Hematopoietic multipotent progenitor cell treated with erythropoietin and hydrocortisone succinate and interleukin-3 and kit ligand, for 6 days (in vitro differentiated cells): ENCODE measurements around the gene CD300E.
"Not testable (repeated sequence)": the region's sequence is repeated elsewhere in the genome, so short reads cannot be mapped to it uniquely, and the experiment has no call there.

Experiments
- DNase-seq: peaks from one replicate; pipeline ENCODE4 v3.0.0-alpha.2; 2015

CD300E gene

DNA sequence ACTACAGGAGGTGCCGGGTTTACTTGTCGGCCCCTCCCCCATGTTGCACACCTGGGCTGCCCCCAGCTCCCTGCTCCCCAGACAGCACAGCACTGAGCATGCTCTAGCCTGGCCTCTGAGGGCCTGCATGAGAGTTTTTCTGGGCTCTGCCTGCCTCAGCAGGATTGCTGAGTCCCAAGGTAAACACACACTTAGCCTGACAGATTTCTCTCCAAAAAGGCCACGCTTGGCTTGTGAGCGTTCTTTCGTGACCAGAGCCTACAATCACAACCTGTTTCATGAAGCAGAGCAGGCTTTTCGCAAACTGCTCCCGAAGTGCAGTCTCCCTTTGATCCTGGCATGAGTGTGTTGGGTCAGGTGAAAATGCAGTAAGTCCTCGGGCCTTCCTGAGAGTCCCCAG lies 9.8 kb upstream of the CD300E start:
- no peak for DNase-seq

DNA sequence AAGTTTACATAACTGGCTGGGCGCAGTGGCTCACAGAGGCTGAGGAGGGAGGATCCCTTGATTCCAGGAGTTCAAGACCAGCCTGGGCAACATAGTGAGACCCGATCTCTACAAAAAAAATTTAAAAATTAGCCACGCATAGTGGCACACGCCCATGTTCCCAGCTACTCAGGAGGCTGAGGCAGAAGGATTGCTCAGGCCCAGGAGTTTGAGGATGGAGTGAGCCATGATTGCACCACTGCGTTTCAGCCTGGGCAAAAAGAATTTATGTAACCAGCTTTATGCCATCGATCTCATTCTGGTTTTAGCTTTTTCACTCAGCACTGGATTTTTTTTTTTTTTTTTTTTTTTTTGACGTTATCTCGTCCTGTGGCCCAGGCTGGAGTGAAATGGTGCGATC lies 9.1 kb upstream of the CD300E start:
- DNase-seq = no peak

DNA sequence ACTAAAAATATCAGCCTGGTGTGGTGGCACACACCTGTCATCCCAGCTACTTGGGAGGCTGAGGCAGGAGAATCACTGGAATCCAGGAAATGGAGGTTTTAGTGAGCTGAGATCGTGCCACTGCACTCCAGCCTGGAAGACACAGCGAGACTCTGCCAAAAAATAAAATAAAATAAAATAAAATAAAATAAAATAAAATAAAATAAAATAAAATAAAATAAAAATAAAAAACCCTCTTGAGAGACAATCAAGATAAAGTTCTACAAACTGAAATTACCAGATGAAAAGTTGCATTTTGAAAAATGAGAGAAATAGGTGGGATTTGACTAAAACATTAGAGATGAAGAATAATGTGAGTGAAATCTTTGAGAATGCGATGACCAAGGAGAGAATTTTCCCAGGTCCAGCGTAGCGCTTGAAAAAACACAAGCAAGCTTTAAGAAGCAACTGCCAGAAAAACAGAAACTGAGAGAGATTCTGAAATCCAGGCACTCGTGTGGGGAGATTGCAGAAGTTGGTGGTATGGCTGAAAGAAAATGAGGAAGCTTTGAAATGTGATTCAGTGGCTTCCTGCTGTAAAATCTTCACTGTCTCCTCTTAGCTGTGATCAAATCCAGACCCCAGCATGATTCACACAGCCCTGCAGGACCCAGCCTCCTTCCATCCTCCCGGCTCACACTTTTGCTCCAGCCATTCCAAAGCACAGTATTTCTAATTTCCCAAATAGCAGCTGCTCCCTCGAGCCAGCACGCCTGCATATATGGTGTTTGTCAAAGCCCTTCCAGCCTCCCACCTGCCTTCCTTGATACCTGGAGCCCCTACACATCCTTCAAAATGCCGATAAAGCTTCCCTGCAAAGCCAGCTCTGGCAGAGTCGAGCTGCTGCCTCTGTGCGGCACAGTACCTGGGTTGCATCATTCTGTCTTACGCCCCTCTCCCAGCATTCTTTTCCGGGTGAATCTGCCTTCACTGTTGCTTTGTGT lies 8.2 kb upstream of the CD300E start:
- DNase-seq = peak; percentile 69

DNA sequence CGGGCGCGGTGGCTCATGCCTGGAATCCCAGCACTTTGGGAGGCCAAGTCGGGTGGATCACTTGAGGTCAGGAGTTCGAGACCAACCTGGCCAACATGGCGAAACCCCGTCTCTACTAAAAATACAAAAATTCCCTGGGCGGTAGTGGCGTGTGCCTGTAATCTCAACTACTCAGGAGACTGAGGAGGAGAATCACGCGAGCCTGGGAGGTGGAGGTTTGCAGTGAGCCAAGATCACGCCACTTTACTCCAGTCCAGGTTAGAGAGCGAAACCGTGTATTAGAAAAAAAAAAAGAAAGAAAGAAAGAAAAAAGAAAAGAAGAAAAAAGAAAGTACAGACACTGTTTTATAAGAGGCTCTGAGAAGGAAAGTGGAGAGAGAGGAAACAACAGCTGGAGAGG lies 6.7 kb upstream of the CD300E start:
- not testable (repeated sequence) for DNase-seq

DNA sequence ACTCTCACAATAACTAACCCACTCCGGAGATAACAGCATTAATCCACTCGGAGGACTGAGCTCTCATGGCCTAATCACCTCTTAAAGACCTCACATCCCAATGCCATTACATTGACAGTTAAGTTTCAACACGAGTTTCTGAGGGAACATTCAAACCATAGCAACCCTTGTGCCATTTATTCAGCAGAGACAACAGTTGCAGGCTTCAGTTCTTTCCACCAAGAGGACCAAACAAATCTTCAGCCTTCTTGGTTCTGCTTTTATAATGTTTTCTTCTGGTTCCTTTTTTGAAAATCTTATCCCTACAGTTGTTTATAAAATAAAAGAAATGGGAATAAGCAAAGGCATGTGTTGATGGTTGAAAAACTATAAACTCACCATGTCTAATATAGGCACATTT lies 2.1 kb upstream of the CD300E start:
- no peak for DNase-seq

DNA sequence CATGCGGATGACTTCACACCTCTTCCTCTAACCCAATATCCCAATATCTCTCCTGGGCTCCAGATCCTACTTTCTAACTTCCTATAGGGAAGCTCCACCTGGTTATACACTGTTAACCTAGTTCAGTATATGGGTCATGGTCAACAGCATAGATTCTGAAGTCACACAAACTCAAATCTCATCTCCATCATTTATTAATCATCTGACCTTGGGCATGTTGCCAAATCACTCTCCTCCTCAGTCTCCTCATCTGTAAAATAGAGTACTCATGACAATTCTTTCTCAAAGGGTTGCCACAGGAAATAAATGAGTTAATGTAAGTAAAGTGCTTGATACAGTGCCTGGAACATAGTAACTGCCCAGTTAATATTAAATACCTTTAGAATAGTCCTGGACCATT lies 593 bp upstream of the CD300E start:
- no peak for DNase-seq

DNA sequence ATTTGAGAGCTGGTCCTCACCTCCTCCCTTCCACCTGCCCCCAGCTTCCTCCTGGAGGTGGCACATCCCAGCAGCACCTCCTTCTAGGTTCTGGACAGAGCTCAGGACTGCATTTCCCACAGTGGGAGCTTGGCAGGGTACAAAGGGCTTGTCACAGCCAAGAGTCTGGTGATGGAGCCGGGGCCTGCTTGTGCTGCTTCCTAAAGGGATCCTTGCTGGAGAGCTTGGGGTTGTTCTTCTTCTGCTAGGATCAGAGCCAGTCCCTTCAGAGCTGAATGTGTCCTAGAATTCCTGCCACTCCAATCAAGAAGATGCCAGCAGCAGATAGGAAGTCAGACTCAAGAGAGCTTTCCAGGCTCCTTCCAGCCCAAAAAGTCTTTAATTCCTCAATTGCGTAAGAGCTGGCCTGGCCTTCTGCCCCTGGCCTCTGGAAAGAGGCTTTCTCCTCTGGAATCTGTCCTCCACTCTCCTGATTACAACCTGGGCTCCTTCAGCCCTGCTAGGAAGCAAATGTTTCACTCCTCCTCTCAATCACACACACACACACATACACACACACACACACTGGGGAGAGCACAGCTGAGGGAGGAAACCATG lies 4.4 kb downstream of the CD300E start:
- no peak for DNase-seq

DNA sequence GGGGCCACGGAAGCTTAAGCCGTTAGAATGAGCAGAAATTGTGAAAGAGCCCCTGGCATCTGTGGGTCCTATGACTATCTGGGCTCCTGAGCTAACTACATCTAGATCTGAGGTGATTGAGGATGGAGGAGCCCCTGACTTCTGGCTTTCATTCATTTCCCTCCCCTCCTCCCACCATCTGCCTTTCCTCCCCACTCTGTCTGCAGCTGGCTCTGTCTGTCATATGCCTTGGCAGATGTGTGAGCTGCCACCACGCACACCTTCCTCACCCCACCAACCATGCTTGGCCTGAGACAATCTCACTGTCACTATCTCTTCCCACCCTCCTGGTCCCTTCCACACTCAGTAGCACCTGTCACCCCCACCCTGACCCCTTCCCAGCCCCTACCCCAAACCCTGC lies 5.1 kb downstream of the CD300E start:
- DNase-seq = no peak

DNA sequence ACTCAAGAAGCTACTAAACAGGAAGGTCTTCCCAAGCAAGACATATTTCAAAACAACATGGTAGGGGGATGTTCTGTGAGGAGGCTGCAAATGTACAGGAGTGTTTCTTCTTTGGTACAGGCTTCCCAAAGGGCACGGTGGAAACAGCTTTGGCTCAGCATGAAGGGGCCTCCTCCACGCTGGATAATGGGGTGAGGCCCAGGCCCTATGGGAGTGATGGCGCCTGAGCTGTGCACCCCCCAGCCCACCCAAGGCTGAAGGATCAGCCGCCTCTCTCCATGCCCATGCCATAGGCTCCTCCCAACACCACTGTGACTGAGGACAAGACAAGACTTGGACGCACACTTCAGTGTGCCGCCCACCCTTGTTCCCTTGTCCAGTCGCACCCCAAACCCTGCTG lies 6.8 kb downstream of the CD300E start:
- DNase-seq = no peak

DNA sequence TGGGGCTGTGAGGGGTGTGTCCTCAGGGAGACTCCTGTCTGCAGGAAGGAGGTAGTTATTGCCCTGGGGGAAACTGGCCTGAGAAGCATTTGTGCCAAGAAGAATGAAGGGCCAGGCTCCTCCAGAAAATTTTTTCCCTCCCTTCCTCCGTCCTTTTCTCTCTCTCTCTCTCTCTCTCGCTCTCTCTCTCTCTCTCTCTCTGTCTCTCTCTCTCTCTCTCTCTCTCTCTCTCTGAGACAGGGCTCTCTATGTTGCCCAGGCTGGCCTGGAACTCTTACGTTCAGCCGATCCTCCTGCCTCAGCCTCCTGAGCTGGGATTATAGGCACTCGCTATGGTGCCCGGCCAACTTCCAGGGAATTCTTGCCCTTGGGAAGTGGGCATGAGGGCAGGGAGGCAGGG lies 11.5 kb downstream of the CD300E start:
- no peak for DNase-seq

DNA sequence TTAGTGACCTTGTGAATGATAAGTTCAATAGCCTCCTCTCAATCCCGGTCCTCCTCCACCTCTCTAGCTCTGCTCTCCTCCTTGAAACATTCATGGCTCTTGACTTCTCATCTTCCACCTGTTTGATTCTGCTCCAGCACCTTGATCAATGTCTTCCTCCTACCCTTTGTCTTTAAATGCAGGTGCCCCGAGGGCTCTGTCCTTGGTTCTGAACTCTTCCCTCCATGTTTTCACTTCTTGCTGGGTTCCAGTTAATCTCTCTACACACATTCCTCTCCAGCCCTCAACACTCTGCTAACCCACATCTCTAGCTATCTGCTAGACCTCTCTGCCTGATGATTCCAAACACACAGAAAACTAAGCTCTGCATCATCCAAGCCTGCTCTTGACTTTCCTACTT lies 13.4 kb downstream of the CD300E start:
- DNase-seq = peak; percentile 33

DNA sequence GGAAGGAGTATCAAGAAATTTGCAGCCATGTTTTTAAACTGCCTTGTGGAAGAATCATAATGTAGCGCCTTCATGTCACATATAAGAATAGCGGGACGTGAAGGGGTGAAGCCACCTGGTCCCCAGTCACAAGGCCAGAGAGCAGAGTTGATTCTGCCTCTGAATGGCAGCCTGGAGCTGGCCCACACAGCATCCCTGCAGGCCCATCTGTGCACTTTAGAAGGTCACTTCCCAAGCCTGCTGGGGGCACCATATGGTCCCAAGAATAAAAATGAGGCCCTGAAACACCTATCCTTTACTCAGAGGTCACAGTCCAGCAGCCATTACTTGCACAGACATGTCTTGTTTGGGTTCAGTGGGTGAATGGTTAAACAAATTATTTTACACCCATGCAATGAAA lies 15.0 kb downstream of the CD300E start:
- DNase-seq = no peak

DNA sequence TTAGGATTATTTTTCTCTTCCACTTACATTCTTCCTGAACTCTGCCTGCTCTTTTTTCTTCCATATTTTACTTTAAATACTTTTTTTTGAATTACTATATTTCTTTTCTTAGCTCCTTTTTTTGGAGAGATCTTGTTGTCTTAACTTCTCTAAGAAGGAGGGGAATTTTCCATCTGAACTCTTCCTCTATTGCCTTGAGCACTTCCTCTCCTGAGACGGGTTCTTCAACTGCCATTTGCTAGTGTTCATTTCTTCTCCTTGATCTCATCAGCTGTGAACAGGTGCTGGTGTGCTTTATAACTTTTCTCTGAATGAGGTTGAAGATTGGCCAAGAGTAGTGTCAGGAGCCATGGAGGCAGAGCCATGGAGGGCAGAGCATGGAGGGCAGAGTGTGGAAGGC lies 16.3 kb downstream of the CD300E start:
- DNase-seq = no peak

DNA sequence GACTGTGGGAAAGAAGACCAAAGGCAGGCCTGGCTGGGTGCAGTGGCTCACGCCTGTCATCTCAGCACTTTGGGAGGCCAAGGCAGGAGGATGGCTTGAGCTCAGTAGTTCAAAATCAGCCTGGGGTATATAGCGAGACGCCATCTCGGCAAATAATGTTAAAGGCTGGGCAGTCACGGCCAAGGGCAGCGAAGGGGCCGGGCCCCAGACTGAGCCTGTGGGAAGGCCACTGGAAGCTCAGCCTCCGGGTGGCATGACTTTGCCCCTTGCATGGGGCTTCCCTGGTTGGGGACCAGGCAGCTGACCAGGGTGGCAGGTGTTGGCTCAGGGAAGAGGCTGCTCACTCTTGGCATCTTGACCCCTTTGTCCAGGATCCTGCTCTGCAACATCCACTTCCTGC lies 17.5 kb downstream of the CD300E start:
- no peak for DNase-seq

DNA sequence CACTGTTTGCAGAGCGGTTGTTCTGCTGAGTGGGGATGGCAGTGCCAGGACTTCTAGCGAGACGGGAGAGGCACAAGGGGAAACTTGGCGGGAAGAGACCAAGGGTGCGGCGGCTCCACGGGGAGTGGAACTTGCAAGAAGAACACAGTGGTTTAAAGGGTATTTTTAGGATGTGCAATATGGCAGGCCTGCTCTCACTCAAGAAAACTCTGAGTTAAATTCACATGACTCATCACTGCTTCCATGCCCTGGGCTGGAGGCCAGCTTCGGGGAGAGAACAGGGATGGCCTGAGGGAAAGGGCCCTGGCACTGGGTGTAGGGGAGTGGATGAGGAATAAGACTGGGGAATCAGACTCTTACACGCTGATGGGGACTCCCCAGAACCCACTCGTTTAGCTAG lies 18.2 kb downstream of the CD300E start:
- DNase-seq = no peak

DNA sequence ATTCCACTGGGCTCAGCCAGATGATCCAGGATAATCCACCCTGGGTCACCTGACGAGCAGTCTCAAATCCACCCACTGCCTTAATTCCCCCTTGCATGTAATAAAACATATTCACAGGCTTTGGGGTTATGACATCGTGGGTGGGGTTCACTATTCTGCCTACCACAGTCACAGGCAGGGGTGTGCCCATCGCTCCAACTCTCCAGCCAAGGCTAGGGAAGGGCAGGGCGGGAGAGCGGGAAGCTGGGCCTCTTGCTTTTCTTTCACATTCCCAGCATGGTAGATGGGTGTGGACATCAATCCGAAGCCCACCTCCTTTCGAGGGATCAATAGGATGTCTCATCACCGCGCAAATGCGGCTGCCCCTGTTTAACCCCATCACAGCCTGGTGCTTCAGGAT lies 18.8 kb downstream of the CD300E start:
- DNase-seq = no peak

DNA sequence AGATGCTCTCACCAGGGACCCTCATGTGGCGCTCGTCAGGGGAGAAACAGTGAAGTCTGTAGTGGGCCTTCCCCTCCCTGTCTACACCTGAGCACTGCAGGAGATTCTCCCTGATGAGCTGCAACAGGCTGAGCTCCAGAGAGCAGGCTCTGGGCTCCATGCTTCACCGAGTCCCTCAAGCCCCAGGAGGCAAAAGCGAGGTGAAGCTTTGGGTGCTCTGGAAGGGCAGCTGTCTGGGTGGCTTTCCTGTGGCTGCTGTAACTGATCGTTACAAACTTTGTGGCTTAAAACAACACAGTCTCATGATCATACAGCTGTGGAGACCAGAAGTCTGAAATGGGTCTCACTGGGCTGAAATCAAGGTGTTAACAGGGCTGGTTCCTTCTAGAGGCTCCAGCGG lies 19.3 kb downstream of the CD300E start:
- no peak for DNase-seq

DNA sequence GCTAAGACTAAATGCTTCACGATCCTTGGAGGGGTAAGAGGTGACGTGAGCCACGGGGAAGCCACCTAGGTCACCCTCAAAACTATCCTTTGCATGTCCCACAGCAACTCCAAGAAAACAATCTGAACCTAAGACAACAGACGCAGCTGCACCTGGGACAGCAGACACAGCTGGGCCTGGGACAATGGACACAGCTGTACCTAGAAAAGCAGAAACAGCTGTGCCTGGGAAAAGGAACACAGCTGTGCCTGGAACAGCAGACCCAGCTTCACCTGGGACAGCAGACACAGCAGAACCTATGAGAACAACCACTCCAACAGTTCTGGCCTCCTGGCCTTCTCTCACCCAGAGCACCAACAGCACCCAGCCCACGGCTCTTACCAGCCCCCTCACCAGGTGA lies 19.8 kb downstream of the CD300E start:
- no peak for DNase-seq

DNA sequence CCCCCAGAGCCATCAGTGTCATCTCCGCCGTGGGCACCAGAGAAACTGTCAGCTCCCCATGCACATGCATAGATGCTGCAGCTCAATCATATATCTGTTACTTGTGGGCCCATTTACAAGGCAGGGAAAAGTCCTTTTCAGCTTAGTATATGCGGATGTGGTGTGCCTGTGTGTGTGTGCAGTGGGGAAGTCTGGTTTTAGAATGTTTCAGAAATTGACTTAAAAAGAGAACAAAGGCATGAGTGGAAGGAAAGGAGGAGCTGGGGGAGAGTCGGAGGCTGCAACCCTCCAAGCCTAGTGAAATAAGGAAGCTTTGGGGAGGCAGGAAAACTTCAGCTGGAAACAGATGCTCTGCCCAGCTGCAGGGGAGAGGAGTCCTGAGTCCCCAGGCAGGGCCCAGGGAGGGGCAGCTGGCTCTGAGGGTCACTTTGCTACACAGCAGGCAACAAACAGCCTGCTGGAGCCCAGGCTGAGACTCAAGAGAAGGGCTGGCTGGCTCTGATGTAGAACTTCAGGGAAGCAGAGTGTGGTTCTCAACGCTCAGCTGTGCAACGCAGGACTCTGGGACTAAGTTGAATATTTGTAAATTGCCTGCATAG lies 20.4 kb downstream of the CD300E start:
- no peak for DNase-seq

DNA sequence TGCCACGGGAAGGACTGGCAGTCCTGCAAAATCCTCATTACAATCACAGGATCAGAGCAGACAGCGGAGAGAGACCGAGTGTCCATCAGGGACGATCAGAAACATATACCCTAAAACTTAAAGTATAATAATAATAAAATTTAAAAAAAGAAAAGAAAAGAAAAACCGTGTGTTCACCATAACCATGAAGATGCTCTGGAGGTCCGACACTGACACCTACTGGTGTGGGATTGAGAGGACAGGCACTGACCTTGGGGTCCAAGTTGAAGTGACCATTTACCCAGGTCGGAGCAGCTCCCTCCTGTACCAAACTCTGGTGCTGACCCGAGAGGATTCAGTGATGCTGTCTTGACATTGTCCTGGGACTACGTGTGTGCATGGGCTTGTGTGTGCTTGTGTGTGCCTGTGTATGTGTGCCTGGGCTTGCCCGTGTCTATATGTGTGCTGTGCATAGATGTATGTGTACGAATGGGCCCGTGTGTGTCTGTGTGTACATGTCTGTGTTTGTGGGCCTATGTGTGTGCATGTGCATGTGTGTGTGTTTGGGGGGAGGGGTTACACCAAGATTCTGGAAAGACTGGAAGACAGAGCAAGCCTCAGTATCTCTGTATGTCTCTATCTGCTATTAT lies 21.5 kb downstream of the CD300E start:
- DNase-seq = peak; percentile 71

DNA sequence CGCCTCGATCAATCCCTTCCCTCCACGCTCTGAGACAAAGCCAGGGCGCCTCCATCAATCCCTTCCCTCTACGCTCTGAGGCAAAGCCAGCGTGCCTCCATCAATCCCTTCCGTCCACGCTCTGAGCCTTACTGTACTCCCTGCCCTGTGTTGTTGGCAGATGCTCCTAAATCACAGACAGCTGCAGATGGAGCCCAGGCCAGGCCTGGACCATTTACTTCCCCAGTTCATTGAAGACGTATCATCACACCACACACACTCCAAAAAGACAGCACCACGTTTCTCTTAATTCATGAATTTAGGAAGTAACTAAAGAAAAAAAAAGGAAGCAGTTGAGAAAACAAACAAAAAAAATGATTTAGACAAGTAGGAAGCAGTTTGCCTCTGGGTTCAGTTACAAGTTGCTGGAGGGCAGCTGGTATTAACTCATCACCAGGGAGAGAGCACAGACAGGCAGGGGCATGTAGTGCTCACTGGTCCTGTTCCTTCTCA lies 24.0 kb downstream of the CD300E start:
- peak; percentile 47 for DNase-seq

DNA sequence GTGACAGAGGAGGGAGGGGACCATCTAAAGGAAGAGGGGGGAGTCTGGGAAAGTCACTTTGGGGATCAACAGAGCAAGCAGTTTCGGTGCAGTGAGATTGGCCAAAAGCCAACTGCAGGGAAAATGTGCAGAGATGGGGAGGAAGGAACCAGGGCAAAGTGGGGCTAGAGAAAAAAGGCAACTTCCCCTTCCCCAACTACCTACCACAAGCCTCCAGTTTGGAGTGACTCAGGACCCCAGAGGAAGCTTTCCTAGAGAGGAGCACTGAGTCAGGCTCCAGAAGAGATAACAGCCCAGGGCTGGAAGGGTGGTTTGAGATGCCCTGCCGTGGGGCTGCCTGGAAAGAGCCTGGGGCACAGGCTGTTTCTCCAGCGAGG lies 24.5 kb downstream of the CD300E start:
- DNase-seq = no peak

DNA sequence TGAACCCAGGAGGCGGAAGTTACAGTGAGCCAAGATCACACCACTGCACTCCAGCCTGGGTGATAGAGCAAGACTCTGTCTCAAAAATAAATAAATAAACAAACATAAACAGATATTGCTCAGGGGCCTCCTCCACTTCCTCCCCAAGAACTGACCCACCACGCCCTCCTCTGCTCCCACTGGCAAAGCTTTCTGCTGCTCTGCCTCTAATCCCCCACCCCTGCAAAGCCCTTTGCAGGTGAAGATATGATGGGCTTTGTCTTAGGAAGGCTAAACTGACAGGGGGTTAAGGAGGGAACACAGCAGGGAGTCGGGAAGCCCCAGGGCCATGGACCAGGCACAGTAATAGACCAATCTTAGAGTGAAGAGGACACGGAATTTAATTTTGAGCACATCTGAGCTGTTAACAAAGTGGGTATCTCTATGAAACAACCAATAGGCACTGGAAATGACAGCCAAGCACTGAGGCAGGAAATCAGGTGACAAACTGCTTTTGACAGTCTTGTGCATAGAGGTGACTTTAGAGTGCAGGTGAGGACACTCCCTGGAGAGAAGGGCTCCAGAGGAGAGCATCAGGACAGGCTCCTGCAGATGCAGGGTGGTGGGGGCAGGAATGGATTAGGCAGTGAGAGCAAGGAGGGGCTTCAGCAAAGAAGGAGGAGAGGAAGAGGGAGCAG lies 25.1 kb downstream of the CD300E start:
- no peak for DNase-seq
